ENCODE measurements around the gene SMIM13. TPM values are rescaled to one million over a fixed set of nuclear protein-coding genes. Genes with fewer than 3 reads are reported as not detected.

The SMIM13 gene
- total RNA-seq, 1 donor from 2014 or later: 10.6 TPM

DNA sequence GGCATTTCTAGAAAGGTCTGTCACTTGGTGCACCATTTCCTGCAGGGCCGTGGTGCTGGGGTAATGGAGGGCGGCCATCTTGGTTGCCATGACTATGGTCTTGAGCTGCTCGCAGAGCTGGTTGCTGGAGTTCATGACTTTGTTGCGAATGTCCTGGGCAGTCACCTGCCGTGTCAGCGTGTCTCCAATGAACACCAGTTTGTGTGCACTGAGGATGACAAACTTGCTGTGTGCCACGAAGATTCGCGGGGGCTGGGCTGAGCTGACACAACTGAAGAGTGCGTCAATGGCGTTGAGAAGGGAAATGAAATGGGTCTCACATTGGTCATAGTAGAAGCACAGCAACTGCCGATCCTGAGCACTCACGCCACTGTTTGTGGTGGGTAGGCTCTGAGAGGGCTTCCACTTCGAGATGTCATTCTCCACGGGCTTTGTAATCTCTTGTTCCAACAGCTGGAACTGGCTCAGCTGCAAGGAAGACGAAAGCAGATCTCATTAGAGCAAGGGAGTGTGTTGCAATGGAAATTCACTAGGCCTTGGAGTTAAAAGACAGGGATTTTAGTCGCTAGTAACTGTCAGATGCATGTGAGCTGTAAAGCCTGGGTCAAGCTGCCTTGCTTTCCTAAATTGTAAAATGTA is 91.7 kb downstream of the SMIM13 start:
- H3K27me3 Mint-ChIP-seq (ENCODE audit: unreplicated experiment): peaks cover 2% of the 10 kb centered on the region
- no peak overlapping the region for H3K27ac Mint-ChIP-seq (ENCODE audit: unreplicated experiment)
- no peak for DNase-seq
- H3K9me3 Mint-ChIP-seq (ENCODE audit: unreplicated experiment): no peaks in the 10 kb centered on the region
- H3K4me3 Mint-ChIP-seq (ENCODE audit: unreplicated experiment): no peak overlapping the region
- peaks cover 2% of the 10 kb centered on the region for H3K36me3 Mint-ChIP-seq (ENCODE audit: unreplicated experiment)
- H3K4me1 Mint-ChIP-seq (ENCODE audit: low read depth, unreplicated experiment): no peaks in the 10 kb centered on the region
- no peak for TF ChIP-seq CTCF (IDR thresholded peaks at IDR 0.05; ENCODE audit: partially characterized antibody, unreplicated experiment)

DNA sequence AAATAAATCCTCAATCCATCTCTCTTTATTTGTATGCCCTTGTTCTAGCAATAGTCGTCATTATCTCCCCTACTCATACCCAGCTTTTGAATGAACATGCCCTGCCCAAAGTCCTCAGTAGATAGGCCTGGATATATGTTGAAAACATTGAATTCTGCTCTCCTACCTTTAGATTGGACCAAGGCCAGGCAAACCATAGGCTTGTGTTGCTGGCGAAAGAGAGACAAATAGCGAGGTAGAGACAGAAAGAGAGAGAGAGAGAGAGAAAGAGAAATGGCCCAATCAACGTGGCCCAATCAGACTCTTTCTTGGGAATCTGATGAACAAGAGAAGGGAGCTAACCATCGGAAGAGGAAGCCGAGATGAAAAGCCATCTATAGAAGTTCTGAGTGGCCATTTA is 93.7 kb downstream of the SMIM13 start:
- Mint-ChIP-seq H3K36me3 (ENCODE audit: unreplicated experiment) (peaks cover 3% of the 10 kb centered on the region), H3K27ac (ENCODE audit: unreplicated experiment) (no peak overlapping the region), H3K27me3 (ENCODE audit: unreplicated experiment) (peaks cover 2% of the 10 kb centered on the region), H3K4me1 (ENCODE audit: low read depth, unreplicated experiment) (no peaks in the 10 kb centered on the region), H3K9me3 (ENCODE audit: unreplicated experiment) (no peaks in the 10 kb centered on the region), H3K4me3 (ENCODE audit: unreplicated experiment) (no peak overlapping the region)
- no peak for DNase-seq
- TF ChIP-seq CTCF (IDR thresholded peaks at IDR 0.05; ENCODE audit: partially characterized antibody, unreplicated experiment): no peak

Other genes starting within 250 kb of the SMIM13 start
- not detected for gene GCM2, start 211.8 kb upstream of the SMIM13 start, total RNA-seq (ENCODE audit: unreplicated experiment)
- 20.5 TPM for gene SYCP2L, start 206.8 kb upstream of the SMIM13 start, total RNA-seq (ENCODE audit: unreplicated experiment)
- 10.6 TPM for gene ELOVL2, start 49.5 kb upstream of the SMIM13 start, total RNA-seq (ENCODE audit: unreplicated experiment)
- not detected for gene ERVFRD-1, start 17.9 kb downstream of the SMIM13 start, total RNA-seq (ENCODE audit: unreplicated experiment)
- gene NEDD9, start 138.8 kb downstream of the SMIM13 start, total RNA-seq (ENCODE audit: unreplicated experiment): 0.71 TPM

Data from glutamatergic neuron (in vitro differentiated cells).